Kidney tubule cell (primary cell): ENCODE results near the gene GBE1.

ENCODE experiments used
- DNase-seq: peaks from one replicate; pipeline ENCODE4 v3.0.0-alpha.2; 2018; ENCODE audit warnings: low spot score

Gene GBE1

DNA sequence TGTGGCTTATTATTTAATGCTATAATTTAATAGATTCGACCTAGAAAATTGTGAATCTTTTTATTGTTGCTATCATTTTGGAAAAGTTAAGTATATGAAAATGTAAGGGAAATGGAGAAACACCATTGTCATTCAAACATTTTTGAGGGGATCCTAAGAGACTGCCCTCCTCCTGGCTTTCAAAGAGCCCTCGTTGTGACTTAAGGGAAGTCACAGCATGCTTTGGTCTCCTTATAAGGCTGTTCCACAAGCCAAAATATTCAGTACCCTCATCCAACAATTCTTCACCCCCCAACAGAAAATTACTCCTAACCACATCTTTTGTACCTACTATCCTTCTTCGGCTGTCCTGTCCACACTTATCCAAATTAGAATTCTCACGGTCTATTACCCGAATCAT, 140.2 kb downstream of the GBE1 start:
- no peak for DNase-seq

GRCh38 chr3:81620849-81621248, 140.6 kb downstream of the GBE1 start:
- no peak for DNase-seq

DNA sequence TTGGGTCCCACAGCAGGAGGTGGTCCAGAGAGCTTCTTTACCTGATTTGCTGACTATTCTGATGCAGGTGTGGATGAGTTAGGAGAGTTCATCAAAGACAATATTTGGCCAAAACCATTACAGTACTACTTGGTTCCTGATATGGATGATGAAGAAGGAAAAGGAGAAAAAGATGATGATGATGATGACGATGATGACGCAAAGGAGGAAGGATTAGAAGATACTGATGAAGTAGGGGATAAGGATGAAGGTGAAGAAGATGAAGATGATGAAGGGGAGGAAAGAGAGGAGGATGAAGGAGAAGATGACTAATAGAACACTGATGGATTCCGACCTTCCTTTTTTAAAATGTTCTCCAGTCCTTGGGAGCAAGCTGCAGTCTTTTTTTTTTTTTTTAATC, 148.7 kb downstream of the GBE1 start:
- no peak for DNase-seq

DNA sequence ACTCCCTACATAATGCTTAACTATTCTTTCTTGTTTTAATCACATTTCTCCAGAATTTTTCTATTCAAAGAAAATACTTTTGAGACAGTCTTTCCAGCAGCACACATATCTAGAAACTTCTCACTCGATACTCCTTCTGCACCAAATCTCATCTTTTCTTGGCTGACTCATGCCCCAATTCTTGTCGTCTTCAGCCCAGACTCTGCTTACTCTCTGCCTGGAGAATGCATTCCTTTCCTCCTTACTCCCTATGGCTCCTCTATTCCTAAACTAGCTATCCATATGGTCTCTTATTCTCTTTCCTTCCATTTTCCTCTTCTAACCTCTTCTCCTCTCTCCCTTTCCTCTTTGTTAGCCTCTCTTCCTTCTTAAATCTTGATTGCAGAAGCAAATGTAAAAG, 158.7 kb downstream of the GBE1 start:
- no peak for DNase-seq

DNA sequence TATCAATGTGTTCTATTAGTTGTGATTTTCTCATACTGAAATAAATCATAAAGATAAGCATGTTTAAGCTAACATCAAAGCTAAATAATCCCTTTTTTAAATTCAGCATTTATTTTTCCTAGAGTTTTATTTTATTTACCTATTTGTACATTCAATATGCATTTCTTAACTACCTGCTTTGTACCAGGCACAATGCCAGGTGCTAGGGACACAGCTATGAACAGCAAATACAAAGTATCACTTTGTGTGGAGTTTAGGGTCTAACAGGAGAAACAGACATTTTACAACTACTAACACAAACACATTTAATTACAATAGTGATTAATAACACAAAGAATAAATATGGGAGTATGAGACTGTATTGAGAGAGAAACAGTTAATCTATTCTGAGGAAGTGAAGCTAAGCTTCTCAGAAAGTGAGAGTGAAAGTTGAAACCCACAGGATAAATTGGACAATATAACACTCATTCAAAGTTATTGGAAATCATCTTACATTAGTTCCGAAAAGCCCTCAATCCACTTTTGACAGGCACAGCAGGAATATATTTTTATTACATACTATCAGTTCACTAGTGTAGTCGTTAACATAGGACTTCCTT, 159.6 kb downstream of the GBE1 start:
- no peak for DNase-seq

DNA sequence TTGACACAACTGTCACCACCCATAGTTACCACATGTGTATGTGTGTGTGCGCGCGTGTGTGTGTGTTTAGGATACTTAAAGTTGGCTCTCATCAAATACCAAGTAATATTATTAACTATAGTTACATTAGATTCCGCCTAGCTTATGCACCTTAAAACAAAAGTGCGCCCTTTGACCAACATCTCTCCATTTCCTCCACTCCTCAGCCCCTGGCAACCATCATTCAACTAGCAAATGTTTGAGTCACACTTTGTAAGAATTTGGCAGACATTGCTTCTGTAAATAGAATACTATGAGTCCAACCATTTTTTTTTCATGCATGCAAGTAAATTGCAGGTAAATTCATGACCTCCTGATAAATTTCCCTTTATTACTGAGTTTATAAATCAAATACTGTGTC, 169.3 kb downstream of the GBE1 start:
- DNase-seq: peak; percentile 26

DNA sequence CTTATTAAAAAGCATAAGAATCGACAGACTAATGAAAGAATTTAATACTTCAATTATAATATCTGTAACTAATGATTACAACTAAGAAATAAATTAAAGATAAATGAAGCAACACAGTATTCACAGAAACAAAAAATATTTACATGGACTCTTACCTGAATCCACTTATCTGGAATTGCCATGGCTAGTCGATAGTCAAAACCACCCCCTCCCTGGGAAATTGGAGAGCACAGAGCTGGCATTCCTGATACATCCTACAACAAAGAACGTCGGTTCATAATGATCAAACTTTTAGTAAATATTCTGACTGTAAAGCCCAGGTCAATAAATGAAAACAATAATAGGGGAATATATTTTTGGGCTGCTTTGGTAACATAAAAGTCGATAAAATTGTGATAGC, 175.5 kb downstream of the GBE1 start:
- no peak for DNase-seq

GRCh38 chr3:81585056-81585455, 176.4 kb downstream of the GBE1 start:
- DNase-seq: no peak

DNA sequence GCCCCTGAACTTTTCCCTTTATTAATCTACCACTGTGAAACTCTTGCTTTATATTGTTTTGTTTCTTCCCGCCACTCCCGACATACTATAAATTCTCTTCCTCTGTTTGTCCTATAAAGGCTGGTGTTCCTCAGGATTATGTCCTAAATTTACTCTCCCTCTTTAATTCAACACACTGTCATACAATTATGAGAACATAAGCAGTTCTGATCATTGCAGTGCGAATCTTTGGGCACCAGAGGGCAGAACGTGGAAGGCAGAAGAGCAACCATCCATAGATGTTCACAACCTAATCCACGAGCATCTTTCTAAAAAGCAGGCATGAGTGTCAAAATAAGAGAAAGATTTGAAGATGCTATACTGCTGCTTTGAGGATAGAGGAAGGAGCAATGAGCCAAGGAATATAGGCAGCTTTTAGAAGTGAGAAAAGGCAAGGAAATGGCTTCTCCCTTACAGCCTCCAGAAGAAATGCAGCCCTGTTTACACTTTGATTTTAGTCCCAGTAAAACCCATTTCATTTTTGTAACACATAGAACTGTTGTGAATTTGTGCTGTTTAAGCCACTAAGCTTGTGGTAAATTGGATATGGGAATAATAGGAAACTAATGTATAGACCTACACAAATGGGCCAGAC, 179.4 kb downstream of the GBE1 start:
- peak; percentile 44 for DNase-seq

DNA sequence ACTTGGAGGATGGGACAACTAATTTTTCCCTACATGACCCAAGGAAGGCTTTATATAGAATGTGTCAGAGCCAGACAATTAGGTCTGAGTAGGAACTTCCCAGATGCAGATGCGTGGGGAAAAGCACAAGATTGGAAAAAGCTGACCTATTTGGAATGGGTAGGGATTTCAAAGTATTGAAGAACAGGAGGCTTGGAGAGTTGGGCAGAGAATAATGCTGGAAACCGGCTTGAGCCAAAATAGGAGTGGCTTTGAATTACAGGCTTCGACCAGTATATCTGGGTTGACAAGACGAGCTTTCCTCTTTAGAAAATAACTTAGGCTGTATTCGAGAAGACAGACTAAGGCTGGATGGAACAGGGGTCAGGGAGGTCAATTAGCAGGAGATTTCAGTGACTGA, 181.1 kb downstream of the GBE1 start:
- no peak for DNase-seq

GRCh38 chr3:81579744-81580143, 181.7 kb downstream of the GBE1 start:
- DNase-seq: no peak

- no peak for DNase-seq
Measured at GRCh38 chr3:81572201-81572756, 189.2 kb downstream of the GBE1 start.

GRCh38 chr3:81568378-81568777, 193.1 kb downstream of the GBE1 start:
- peak; percentile 21 for DNase-seq

GRCh38 chr3:81565041-81565440, 196.4 kb downstream of the GBE1 start:
- DNase-seq: no peak

DNA sequence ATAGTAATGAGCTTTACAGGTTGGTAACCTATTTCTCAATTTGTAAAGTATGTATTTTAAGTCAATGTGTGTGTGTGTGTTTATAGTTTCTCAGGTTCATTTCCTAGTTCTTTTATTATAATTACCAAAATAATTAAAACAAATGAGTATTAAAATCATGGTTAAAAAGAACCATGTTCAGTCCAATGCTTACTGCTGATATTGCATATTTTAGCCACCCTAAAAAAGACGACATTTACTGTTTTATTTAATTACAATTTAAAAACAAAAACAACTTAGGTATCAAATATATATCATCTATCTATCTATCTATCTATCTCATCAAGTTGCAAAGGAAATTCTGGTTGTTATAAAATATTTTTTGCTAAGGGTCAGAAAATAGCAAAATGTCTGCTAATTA, 203.3 kb downstream of the GBE1 start:
- DNase-seq: no peak

DNA sequence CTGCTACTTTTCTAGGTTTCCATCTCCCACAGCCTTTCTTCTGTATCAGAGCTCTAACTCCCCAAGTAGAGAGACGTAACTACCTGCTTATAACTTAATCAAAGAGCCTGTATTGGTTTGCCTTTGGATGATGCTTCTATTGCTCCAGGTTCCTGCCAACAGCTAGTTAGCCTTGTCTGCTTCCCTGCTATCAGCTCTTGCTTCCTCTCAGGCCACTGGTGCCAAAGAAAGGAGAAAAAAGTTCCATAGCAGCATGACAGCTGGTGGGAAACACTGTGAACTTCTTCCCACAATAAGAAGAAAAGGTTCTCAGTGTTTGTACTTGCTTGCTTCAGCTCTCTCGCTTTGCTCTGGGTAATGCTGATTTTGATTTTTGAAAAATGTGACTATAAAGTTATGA, 206.6 kb downstream of the GBE1 start:
- DNase-seq: no peak

DNA sequence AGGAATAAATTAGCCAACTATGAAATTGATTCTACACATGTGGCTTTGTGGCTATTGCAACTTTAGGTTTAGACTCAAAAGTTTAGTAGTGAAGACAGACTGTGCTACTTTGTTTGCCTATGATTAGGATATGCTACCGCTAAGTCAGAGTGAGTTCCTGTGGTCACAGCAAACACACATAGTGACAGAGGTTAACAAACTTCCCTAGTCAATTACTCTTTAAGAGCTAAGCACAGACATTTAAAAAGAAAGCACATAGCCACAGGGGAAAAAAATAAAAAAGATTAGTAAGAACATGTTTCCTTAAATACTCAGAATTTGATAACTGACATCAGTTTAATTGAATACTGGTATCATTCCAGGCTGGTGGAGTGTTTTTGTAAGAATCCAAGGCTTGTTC, 207.1 kb downstream of the GBE1 start:
- DNase-seq: no peak

DNA sequence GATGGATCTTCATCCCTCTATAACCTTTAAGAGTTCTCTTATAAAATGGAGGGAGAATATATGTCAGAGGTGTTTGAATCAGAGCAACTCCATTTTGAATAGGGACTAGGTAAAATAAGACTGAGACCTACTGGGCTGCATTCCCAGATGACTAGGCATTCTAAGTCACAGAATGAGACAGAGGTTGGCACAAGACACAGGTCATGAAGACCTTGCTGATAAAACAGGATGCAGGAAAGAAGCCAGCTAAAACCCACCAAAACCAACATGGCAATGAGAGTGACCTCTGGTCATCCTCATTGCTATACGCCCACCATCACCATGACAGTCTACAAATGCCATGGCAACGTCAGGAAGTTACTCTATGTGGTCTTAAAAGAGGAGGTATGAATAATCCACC, 211.0 kb downstream of the GBE1 start:
- no peak for DNase-seq

- DNase-seq: no peak
Measured at GRCh38 chr3:81549831-81550230, 211.6 kb downstream of the GBE1 start.

DNA sequence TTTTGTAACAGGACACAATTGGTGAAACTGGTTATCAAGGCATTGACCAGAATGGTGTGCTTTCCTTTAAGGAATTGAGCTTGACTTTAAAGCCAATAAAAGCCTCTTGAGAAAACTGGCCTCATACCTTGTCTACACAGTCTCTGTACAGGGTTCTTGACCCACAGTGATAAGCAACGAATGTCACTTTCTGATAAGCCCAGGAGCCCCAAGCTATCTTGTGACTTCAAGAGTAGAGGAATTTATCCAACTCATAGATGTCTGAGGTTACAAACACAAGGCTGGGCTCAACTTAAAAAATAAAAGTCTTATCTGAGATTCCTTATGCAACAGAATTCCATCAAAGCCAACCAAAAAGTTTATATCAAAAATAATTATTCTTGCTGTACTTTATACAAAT, 212.1 kb downstream of the GBE1 start:
- DNase-seq: no peak

DNA sequence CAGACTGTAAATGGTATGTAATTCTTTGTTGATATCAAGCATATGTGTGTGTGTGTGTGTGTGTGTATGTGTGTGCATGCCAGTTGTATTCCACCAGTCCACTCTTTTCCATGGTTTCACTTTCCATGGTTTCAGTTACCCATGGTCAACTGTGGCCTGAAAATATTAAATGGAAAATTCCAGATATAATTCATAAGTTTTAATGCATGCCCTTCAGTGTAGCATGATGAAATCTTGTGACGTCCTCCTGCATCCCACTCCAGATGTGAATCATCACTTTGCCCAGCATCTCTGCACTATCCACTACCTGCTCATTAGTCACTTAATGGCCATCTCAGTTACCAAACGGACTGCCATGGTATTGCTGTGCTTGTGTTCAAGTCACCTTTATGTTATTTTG, 215.9 kb downstream of the GBE1 start:
- DNase-seq: peak; percentile 9

- no peak for DNase-seq
Measured at GRCh38 chr3:81544385-81544784, 217.1 kb downstream of the GBE1 start.

DNA sequence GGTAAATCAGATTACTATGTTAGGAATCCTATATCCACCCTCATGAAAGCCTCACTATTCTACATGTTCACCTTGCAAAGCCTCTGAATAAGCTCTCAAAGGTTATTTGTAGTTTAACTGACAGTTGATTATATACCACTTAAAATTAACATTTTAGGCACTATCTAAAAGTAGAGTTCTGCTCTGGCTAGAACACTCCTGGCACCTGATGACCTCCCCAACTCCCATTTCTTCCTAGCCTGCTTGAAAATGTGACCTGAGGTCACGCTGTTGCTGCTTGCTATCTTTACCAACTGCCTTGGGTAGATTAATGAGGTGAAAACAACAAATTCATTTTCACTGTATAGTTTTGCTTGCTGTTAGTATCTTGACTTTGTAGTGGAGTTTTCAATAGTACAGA, 220.7 kb downstream of the GBE1 start:
- DNase-seq: no peak

GRCh38 chr3:81531846-81532245, 229.6 kb downstream of the GBE1 start:
- DNase-seq: no peak
